CD14-positive monocyte (primary cell): ENCODE data around the gene B3GAT2. TPM values are rescaled to one million over a fixed set of nuclear protein-coding genes. Genes with fewer than 3 reads are reported as not detected.

ENCODE experiments used
- DNase-seq, 3 donors: peaks; one replicate each; pipeline ENCODE4 v3.0.0-alpha.2; 2011 to 2022
- H2AFZ ChIP-seq: 2 replicates; pipeline ENCODE4 v1.6.0; 2012; ENCODE audit warnings: mild to moderate bottlenecking, low read depth, low read length, inconsistent platforms; ENCODE audit not compliant: insufficient read depth, poor library complexity, severe bottlenecking
- H3K27ac ChIP-seq, 2 donors: 1 replicate in 1 of 2; 2 replicates in 1 of 2; pipeline ENCODE4 v1.5.1; 2012 to 2013; ENCODE audit warnings: low read length in 2 of 2, control low read depth in 1 of 2, inconsistent platforms in 1 of 2, low read depth in 1 of 2, mild to moderate bottlenecking in 1 of 2
- H3K27me3 ChIP-seq, 2 donors: one replicate each; pipeline versions ENCODE4 v1.6.0 to v1.6.1; 2011 to 2013; ENCODE audit warnings: low read length in 2 of 2; ENCODE audit not compliant: control insufficient read depth in 2 of 2, insufficient read depth in 2 of 2
- H3K36me3 ChIP-seq, 2 donors: replicated peaks in 1 of 2; 1 replicate in 1 of 2; 2 replicates in 1 of 2; pipeline versions ENCODE4 v1.5.1 to v1.6.1; 2012 to 2013; ENCODE audit warnings: low read length in 2 of 2, control low read depth in 1 of 2, inconsistent platforms in 1 of 2, mild to moderate bottlenecking in 1 of 2; ENCODE audit not compliant: insufficient read depth in 2 of 2, control insufficient read depth in 1 of 2
- H3K4me1 ChIP-seq, 2 donors: 1 replicate in 1 of 2; 2 replicates in 1 of 2; pipeline versions ENCODE4 v1.5.1 to v1.6.1; 2012 to 2013; ENCODE audit warnings: low read length in 2 of 2, control low read depth in 1 of 2, inconsistent platforms in 1 of 2, mild to moderate bottlenecking in 1 of 2, moderate library complexity in 1 of 2; ENCODE audit not compliant: insufficient read depth in 2 of 2, control insufficient read depth in 1 of 2
- H3K4me2 ChIP-seq: replicated peaks from 2 replicates; pipeline ENCODE3; 2012; ENCODE audit warnings: low read length, moderate library complexity, mild to moderate bottlenecking; ENCODE audit not compliant: poor library complexity, severe bottlenecking; ENCODE audit errors: extremely low read depth
- H3K4me3 ChIP-seq, 3 experiments: fragments of 200-600 bp in 1 of 3; sonication (generic) in 1 of 3; replicated peaks in 1 of 3; 1 replicate in 2 of 3; 2 replicates in 1 of 3; pipeline ENCODE4 v1.5.1; 2011 to 2013; ENCODE audit warnings: low read length in 3 of 3, mild to moderate bottlenecking in 3 of 3, control low read depth in 2 of 3, low read depth in 2 of 3, inconsistent platforms in 1 of 3, moderate library complexity in 1 of 3
- H3K79me2 ChIP-seq: 2 replicates; pipeline ENCODE4 v1.6.0; 2012; ENCODE audit warnings: mild to moderate bottlenecking, control low read depth, inconsistent platforms, low read length, moderate library complexity; ENCODE audit not compliant: insufficient read depth
- H3K9ac ChIP-seq: 2 replicates; pipeline ENCODE4 v1.6.0; 2017; ENCODE audit warnings: low read length, mild to moderate bottlenecking; ENCODE audit not compliant: insufficient read depth, poor library complexity, severe bottlenecking
- H3K9me3 ChIP-seq, 2 donors: replicated peaks in 1 of 2; 1 replicate in 1 of 2; 2 replicates in 1 of 2; pipeline versions ENCODE4 v1.5.1 to v1.6.1; 2012 to 2013; ENCODE audit warnings: low read length in 2 of 2, control low read depth in 1 of 2; ENCODE audit not compliant: control insufficient read depth in 1 of 2, insufficient read depth in 1 of 2
- H4K20me1 ChIP-seq: 2 replicates; pipeline ENCODE4 v1.6.0; 2012; ENCODE audit warnings: mild to moderate bottlenecking, low read length, control low read depth, moderate library complexity; ENCODE audit not compliant: insufficient read depth
- H3K27ac Mint-ChIP-seq, 7 donors: one replicate each; pipeline ENCODE4 v1.8.0; 2020; ENCODE audit warnings: mild to moderate bottlenecking in 7 of 7, mixed read lengths in 7 of 7, moderate library complexity in 6 of 7, inconsistent platforms in 2 of 7
- H3K27me3 Mint-ChIP-seq, 3 donors: one replicate each; pipeline ENCODE4 v1.8.0; 2021 to 2022; ENCODE audit warnings: low read depth in 3 of 3, mild to moderate bottlenecking in 3 of 3, mixed read lengths in 3 of 3, moderate library complexity in 3 of 3, inconsistent platforms in 1 of 3
- H3K36me3 Mint-ChIP-seq, 2 donors: one replicate each; pipeline ENCODE4 v1.8.0; 2020; ENCODE audit warnings: mixed read lengths in 2 of 2, inconsistent platforms in 1 of 2, mild to moderate bottlenecking in 1 of 2
- H3K4me1 Mint-ChIP-seq: one replicate; pipeline ENCODE4 v1.8.0; 2020; ENCODE audit warnings: mild to moderate bottlenecking, mixed read lengths
- H3K4me3 Mint-ChIP-seq, 2 donors: one replicate each; pipeline ENCODE4 v1.8.0; 2020; ENCODE audit warnings: mild to moderate bottlenecking in 2 of 2, mixed read lengths in 2 of 2, moderate library complexity in 1 of 2
- H3K9me3 Mint-ChIP-seq, 7 donors: one replicate each; pipeline ENCODE4 v1.8.0; 2020 to 2022; ENCODE audit warnings: mixed read lengths in 7 of 7, mild to moderate bottlenecking in 6 of 7, moderate library complexity in 6 of 7, inconsistent platforms in 2 of 7
- WGBS: methylation state at CpG from one replicate; pipeline ENCODE4 v1.1.5; 2013; ENCODE audit warnings: missing lambda C conversion rate; ENCODE audit not compliant: insufficient coverage; 5-methylcytosine and 5-hydroxymethylcytosine counted together
- intact Hi-C, 2 donors: fragments of 100-400 bp; cut with micrococcal nuclease; formaldehyde crosslinking; loops; one replicate each; pipeline versions ENCODE4 v1.15.0 to v1.15.1; 2023
- polyA plus RNA-seq, 3 donors: library from polyadenylated mRNA; depleted of rRNA in 1 of 3; unstranded in 2 of 3; stranded (reverse) in 1 of 3; fragments of 300-500 nt in 2 of 3; fragments of >200 nt in 1 of 3; fragmentation: Illumina TruSeq in 2 of 3; gene quantifications; 1 replicate in 2 of 3; 2 replicates in 1 of 3; pipeline ENCODE4 v1.2.3, GENCODE V29; 2012 to 2021
- TF ChIP-seq, protein P1 (sequence below): fragments of 200-600 bp; IDR thresholded peaks from one replicate; pipeline ENCODE4 v1.8.0; 2022; ENCODE audit warnings: antibody characterized with exemption, mild to moderate bottlenecking

Gene B3GAT2
- polyA plus RNA-seq, 3 donors = 0.03 to 0.05 TPM; not detected in 1

DNA sequence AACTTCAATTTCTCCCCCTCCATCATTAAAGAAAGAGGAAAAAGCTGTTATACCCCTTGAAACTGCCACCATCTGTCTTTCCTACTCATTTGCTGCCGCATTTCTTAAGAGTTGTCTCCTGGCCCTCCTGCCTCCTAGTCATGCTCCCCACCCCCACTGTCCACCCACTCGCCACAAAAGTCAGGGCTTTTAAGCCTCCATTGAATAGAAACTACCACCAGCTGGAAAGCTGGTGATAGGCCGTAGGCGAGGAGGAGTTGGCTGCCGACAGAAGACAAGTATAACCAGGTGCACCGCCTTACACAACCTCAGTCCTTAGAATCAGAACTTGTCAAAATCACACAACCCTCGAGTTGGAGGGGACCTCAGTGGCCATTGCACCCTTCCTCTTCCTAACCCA, 67.6 kb downstream of the B3GAT2 start:
- Histone ChIP-seq H3K4me2 (no peak overlapping the region), H3K79me2 (no peaks in the 10 kb centered on the region), H3K27me3 (no peaks in the 10 kb centered on the region), H3K4me1 (no peaks in the 10 kb centered on the region), H3K27ac (no peak overlapping the region), H2AFZ (no peak overlapping the region), H4K20me1 (no peaks in the 10 kb centered on the region), H3K9me3 (no peaks in the 10 kb centered on the region), H3K9ac (no peak overlapping the region), H3K36me3 (no peaks in the 10 kb centered on the region), H3K4me3 (no peak overlapping the region)
- 94% methylated on average over 7 of the region's 7 CpGs for WGBS
- TF ChIP-seq, protein P1, sequence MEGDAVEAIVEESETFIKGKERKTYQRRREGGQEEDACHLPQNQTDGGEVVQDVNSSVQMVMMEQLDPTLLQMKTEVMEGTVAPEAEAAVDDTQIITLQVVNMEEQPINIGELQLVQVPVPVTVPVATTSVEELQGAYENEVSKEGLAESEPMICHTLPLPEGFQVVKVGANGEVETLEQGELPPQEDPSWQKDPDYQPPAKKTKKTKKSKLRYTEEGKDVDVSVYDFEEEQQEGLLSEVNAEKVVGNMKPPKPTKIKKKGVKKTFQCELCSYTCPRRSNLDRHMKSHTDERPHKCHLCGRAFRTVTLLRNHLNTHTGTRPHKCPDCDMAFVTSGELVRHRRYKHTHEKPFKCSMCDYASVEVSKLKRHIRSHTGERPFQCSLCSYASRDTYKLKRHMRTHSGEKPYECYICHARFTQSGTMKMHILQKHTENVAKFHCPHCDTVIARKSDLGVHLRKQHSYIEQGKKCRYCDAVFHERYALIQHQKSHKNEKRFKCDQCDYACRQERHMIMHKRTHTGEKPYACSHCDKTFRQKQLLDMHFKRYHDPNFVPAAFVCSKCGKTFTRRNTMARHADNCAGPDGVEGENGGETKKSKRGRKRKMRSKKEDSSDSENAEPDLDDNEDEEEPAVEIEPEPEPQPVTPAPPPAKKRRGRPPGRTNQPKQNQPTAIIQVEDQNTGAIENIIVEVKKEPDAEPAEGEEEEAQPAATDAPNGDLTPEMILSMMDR = no peak
- no peak for DNase-seq
- intact Hi-C loops = loop anchor here in 1 of 2 donors (10.0 kb wide), 2 partner anchors 184 to 364 kb away; no protein-coding TSS in a partner anchor
- Mint-ChIP-seq H3K36me3 (no peaks in the 10 kb centered on the region), H3K9me3 (peaks cover 0 to 1% (median 0%) of the 10 kb centered on the region in 7 donors), H3K27me3 (peaks cover 2 to 3% (median 3%) of the 10 kb centered on the region in 3 donors), H3K4me1 (no peaks in the 10 kb centered on the region), H3K4me3 (no peak overlapping the region), H3K27ac (no peak overlapping the region)

DNA sequence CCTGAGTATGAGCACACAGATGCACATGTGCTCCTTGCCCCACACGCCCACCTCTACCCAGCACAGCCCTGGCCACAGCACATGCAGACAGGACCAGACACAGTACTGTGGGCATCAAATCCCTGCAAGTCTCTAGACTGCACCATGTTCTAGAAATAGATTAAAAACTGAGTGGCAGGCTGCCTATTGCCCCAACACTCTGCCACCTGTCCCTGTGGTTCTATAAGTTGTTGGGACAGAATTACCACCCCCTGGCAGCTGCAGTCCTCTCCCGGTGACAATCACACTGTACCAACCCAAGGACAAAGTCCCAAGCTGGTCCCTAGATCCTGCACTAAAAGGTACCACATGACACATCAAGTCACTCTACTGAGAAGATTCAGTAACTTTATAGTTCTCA, 70.2 kb downstream of the B3GAT2 start:
- H3K27ac Mint-ChIP-seq = no peak overlapping the region
- Histone ChIP-seq H3K27ac (no peak overlapping the region), H2AFZ (no peak overlapping the region), H3K4me3 (no peak overlapping the region), H3K4me1 (no peaks in the 10 kb centered on the region), H4K20me1 (no peaks in the 10 kb centered on the region), H3K27me3 (no peaks in the 10 kb centered on the region), H3K9ac (no peak overlapping the region), H3K36me3 (no peaks in the 10 kb centered on the region), H3K9me3 (no peaks in the 10 kb centered on the region), H3K79me2 (no peaks in the 10 kb centered on the region), H3K4me2 (no peak overlapping the region)
- H3K4me3 Mint-ChIP-seq = no peak overlapping the region
- intact Hi-C loops = loop anchor here in 1 of 2 donors (10.0 kb wide), 2 partner anchors 182 to 362 kb away; no protein-coding TSS in a partner anchor
- no peaks in the 10 kb centered on the region for H3K36me3 Mint-ChIP-seq
- no peaks in the 10 kb centered on the region for H3K4me1 Mint-ChIP-seq
- peaks cover 0 to 2% (median 1%) of the 10 kb centered on the region in 3 donors for H3K27me3 Mint-ChIP-seq
- peaks cover 0 to 1% (median 0%) of the 10 kb centered on the region in 7 donors for H3K9me3 Mint-ChIP-seq
- no peak for DNase-seq
- 93% methylated on average over 2 of the region's 2 CpGs for WGBS
- TF ChIP-seq, protein P1 = no peak
